Stimulated activated CD8-positive, alpha-beta memory T cell treated with anti-CD3 and anti-CD28 coated beads, Interleukin-15, amount 100 ng/mL, for 1 hour (primary cell): ENCODE results near the gene AIMP2.
A peak's percentile ranks its signal among the peaks of the same experiment; 100 is the strongest.
"Not testable (repeated sequence)": the region's sequence is repeated elsewhere in the genome, so short reads cannot be mapped to it uniquely, and the experiment has no call there.

Experiments
- DNase-seq: peaks from one replicate; pipeline ENCODE4 v3.0.0-alpha.2; 2020; ENCODE audit warnings: low read depth

The AIMP2 gene

DNA sequence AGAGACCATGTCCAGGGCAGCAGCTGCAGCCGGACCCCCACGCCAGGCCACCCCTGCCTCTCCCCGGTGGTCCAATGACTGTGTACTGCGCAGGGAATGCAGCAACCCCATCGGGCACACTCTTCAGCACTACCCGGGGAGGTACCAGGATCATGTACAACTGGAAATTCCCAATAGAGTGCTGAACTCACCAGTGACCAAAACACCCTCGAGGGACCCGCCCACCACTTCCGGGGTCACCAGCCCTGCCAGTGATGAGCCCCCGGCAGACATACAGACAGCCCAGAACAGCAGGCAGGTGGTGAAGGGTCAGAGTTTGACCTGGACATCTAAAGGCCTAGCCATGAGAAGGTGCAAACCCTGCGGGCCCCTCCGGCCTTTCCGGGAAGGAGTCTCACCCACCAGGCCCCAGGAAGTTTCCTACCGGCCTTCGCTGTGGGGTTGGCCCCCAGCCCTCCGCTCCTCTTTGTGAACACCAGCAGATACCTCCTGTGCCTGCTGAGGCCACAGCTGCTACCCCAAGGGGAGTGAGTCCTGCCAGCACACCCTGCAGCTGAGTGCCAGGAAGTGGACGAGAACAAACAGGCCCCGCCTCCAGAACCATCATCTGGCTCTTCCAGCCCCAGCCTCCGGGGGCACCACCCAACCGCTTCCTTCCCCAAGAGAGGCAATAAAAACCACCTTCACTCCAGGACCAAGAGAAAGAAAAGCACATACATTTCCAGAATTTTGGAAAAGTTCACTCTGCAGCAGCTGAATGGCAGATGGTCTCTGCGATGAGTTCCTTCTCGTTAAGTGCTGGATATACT lies 17.1 kb downstream of the AIMP2 start:
- peak; percentile 38 for DNase-seq

DNA sequence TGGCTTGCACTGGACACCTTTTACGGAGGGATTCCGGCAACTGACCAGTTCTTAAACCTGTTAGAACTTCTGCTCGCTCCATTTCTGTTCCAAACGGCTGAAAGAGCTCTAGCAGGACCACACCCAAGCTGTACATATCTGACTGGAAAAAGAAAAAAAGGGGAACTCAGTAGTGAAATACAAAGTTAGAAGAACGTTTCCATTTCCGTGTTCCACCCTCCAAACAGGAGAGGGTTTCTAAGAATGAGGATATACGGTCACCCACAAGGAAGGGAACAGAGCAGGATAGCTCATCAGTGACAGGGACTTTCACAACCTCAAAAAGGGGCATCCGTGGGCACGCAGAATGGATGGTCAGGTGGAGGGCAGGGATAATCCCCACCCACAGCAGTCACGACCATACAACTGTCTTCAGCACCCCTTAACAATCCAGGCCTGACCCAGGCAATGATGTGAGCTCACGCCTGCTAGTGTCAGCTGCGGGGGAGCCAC lies 17.8 kb downstream of the AIMP2 start:
- no peak for DNase-seq

DNA sequence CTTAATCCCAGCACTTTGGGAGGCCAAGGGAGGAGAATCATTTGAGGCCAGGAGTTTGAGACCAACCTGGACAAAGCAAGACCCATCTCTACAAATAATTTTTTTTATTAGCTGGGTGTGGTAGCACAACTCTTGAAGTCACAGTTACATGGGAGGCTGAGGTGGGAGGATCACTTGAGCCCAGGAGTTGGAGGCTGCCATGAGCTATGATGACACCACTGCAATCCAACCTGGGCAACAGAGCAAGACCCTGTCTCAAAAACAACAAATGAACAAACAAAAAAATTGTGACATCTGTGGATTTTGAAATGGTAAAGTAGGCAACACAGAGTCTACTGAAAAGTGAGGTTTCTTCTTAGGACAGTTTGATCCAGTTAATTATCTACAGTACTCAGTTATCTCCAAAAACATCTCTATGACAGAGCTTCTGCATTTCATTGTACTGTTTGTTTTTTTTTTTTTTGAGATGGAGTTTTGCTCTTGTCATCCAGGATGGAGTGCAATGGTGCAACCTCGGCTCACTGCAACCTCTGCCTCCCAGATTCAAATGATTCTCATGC lies 18.8 kb downstream of the AIMP2 start:
- no peak for DNase-seq

DNA sequence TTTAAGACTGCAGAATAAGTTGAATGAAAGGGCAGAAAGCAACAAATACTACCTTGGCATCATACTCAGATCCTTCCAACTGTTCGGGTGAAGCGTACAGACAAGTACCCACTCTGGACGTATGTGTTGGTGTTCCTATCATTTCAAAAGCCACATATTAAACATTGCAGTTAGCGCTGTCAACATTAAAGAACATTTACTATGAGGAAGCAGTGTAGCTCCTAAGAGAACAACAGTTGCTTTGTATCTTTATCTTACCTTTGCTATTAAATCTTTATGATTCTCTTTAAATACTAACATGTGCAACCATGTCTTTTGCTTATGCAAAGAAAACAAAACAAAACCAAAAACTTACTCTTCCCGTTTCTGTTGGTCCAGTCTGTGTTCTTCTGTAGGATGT lies 19.5 kb downstream of the AIMP2 start:
- DNase-seq = no peak

DNA sequence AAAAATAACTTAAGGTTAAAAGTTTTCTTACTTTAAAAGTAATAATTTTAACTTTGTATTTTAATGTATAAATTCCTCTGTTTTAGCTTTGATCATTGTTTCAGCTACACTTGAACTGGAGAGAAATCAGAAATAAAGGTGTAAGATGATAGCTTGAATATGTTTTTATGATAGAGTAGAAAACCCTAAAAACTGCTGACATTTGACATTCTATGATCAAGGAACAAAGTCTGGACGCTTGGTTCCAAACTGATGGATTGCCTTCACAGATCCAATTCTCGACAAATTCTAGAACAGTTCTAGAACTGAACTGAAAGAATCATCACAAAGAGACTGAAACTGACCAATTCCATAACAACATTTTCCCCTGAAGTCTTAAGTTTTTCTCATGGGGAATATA lies 21.9 kb downstream of the AIMP2 start, which contains the start of gene ANKRD61:
Gene ANKRD61 (plus strand): TSS at position 389 of the 400 bp plus-strand sequence. CDS start 0 bp downstream, at position 389.
- no peak for DNase-seq

DNA sequence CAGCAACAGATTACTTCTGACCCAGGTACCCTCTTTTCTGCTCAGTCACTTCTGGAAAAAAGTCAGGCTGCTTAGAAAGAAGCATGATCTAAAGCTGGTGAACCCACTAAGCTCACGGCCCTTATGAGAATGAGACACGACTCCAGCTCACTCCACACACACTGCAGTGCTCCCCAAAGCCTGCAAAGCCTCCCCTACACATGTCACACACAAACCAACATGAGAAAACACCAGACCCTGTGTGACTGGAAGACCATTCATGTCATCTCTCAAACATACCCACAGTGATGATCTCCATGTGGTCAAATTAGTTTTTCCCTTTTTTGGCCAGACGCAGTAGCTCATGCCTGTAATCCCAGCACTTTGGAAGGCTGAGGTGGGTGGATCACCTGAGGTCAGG lies 22.5 kb downstream of the AIMP2 start:
- no peak for DNase-seq

DNA sequence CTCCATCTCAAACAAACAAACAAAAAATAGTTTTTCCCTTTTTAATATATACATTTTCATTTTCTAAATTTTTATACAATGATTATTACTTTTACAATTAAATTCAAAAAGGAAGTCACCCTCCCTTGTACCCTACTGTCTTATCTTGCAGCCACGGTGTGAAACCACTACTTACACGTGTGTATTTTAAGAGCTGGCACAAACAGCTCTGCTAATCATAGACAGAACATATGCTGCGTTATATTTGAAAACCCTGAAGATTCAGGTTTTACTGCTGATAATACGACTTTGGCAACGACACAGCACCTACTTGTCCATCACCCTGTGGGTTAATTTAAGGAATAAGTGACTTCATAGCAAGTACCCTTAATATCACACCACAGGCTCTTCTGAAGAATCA lies 23.1 kb downstream of the AIMP2 start:
- DNase-seq = no peak

DNA sequence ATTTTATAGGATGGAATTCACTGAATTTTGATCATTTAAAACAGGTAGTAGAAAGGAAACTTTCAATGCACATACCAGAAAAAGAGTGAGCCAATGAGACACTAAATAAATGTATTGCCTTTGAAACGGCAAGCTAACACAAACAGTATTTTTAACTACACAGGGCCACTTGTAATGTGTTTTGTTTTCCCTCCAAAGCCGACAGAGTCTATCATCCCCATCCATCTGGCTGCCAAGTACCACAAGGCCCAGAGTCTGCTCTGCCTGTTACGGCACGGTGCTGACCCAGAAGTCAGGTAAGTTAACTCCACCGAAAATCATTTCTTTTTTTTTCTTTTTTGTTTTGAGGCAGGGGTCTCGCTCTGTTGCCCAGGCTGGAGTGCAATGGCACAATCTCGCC lies 23.6 kb downstream of the AIMP2 start:
- DNase-seq = no peak

DNA sequence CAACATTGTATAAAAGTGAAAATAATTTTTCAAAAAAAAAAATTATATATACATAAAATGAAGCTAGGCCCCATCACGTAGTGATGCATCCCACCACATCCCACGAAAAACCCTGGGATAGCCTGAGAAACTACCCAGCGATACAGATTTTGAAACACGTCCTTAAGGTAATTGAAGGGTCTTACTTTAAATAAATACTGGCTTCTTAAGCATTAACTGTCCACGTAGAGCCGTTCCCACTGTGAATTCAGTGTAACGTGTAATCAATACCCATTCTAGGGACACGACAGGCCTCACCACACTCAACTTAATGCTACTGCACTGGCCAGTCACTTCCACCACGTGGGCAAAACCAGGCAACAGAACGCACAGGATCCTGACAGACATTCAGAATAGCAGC lies 26.1 kb downstream of the AIMP2 start:
- no peak for DNase-seq

DNA sequence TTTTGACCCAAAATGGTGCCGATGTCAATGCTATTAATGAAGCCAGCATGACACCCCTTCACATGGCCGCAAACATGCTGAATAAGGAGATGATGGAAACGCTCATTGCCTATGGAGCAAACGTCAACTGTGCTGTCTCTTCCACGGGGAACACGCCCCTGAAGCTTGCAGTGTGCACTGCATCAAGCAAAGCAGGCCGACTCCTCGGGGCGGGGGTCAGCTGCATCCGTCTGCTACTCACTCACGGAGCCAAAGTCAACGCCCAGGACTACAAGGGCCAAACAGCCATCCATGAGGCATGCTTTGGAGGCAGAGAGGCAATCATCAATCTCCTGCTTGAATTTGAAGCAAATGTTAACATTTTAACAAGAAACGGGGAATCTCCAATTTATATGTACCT lies 26.6 kb downstream of the AIMP2 start:
- DNase-seq = no peak

DNA sequence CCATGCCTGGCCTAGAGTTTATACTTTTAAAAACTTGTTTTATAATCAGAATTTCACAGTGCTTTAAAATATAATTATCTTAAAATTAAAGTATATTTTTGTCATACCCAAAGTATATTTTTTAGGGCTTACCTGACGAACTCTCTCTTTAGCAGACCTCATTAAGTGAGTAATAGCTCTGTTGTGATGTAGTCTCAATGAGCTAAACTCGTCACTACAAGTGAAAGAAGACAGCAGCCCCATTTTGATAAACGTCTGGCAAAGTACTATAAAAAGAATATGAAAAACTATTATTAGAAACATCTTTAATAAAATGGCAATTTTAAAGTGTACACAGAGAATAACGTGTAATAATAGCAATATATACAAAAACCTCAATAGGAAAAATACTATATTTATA lies 40.7 kb downstream of the AIMP2 start:
- no peak for DNase-seq

DNA sequence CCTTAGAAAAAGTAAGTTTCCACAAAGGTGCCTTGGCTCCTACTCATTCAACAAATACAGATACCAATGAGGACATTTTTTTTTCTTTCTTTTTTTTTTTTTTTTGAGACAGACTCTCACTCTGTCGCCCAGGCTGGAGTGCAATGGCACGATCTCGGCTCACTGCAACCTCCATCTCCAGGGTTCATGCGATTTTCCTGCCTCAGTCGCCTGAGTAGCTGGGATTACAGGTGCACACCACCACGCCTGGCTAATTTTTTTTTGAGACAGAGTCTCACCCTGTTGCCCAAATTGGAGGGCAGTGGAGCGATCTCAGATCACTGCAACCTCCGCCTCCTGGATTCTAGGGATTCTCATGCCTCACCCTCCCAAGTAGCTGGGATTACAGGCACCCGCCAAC lies 42.1 kb downstream of the AIMP2 start:
- DNase-seq = not testable (repeated sequence)

DNA sequence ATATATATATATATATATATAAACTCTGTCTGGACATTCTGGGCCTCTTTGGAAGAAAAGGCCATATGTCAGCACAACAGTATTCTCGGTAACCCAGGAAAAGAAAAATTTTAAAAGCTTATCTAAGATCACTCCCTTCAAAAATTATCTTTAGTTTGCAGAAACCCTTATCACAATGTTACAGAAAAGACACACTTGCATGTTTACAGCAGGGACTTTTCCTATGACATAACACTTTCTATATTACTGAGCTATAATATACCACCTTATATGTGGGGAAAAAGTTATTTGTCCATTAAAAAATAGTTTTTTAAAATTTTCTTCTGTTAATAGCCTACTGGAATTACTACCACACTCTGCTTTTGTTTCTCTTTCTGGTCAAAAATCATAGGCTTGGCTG lies 47.5 kb downstream of the AIMP2 start:
- DNase-seq = no peak

DNA sequence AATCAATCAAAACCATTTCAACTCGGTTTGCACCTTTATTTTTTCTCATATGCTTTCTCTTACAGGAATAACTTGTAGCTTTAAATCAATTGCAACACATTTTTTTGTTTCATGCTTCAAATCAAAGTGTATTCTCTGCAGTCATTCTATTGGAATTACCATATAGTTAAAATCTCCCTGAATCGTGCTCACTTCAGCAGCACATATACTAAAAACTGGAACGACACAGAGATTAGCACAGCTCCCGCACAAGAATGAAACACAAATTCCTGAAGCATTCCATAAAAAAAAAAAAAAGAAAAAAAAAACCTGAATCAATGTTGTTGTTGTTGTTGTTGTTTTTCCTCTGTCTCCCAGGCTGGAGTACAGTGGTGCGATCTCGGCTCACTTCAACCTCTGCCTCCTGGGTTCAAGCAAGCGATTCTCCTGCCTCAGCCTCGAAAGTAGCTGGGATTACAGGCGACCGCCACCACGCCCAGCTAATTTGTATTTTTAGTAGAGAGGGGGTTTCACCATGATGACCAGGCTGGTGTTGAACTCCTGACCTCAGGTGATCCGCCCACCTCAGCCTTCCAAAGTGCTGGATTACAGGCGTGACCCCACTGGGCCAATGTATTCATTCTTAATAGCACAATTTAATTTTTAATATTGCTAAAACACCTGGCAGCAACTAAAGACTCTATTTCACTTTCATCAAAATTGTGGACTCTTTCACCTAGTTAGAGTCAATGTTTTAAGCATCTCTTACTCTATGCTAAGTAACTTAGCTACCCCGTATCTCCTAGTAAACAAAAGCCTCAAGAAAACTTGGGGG lies 48.5 kb downstream of the AIMP2 start:
- DNase-seq = no peak

DNA sequence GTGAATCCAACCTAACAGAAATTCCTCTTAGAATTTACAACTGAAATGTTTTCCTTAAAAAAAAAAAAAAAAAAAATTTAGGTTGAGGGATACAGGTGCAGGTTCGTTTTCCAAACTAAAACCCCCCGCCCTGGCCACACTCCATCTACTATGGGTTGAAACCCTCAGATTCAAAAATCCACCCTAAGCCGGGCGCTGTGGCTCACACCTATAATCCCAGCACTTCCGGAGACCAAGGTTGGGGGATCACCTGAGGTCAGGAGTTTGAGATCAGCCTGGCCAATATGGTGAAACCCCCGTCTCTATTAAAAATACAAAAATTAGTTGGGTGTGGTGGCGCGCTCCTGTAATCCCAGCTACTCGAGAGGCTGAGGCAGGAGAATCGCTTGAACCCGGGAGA lies 50.9 kb downstream of the AIMP2 start:
- not testable (repeated sequence) for DNase-seq

DNA sequence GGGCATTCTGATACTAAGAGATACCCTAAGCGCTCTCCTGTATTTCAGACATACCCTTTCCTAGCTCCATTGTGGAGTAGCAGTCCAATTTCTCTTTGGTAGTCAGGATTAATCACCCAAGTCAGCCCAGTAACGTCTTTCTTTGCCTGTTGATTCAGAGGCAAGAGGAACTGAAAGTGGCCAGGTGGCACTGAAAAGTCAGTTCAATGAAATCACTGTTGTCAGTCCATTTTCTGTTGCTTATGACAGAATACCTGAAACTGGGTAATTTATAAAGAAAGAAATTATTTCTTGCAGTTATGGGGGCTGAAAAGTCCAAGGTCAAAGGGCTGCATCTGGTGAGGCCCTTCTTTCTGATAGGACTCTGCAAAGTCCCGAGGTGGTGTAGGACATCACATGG lies 62.3 kb downstream of the AIMP2 start:
- DNase-seq = no peak
